HuH-7 (cell line): Measurements from ENCODE around the gene LEP.
"Not testable (repeated sequence)": the region's sequence is repeated elsewhere in the genome, so short reads cannot be mapped to it uniquely, and the experiment has no call there.

Experiments used
- DNase-seq: peaks from one replicate; pipeline ENCODE4 v3.0.0; 2011; ENCODE audit warnings: low spot score

The LEP gene

DNA sequence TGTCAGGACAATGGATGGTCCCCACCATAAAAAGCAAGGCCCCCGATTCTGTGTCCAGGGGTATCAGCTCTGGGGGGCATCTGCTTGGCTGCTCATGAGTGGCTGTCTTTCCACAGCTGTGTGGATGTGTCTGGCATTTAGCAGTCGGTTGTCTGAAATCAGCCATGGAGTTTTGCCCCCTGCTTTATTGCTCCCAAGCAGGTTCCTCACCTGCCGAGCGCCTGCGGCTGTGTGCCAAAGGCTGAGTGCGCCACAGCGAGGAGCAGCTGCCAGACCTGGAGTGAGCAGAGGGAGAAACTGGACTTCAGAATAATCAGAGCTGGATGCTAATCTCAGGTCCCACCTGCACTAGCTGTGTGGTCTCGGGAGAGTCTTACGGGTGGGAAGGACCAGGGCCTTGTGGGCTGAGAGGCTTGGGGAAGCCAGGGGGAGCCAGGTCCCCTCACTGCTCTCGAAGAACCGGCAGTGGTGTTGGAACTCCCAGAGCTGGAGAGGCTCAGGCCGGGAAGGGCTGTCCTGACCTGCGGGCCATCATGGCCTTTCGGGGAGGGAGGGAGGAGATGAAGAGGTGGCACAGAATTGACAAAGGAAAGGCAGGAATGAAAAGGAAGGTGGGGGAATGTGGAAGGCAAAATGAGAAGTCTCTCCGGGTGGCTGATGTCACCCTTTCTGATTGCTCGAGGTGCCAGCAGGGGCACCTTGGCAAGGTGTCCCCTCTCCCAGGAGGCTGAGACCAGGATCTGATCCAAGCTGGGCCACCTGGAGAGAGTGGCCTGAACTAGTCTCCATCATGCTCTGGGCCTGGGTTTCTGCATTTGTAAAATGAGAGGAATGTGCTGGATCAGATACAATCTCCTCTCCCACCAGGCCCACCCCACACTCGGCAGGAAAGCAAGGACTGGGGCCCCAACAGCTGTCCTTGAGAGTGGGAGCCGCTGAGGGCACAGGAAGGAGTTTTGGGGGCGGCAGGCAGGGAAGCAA is 30.2 kb upstream of the LEP start:
- DNase-seq: no peak

DNA sequence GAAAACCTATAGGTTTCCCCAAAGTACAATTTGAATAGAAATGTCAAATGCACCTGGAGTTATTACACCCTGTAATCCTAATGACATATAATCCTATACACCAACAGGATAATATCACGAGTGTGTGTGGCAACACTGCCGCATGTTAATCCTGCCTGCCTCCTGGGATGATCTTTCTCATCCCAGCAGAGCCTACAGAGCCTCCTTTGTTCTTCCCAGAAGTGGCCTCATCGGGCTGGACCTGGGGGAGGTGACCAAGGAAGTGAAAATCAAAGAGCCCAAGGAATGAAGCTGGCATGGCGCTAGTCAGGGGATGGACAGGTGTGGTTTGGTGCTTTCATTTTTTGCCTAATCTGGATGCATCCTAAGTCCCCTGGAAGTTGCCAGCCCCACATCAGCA is 29.5 kb upstream of the LEP start:
- no peak for DNase-seq

DNA sequence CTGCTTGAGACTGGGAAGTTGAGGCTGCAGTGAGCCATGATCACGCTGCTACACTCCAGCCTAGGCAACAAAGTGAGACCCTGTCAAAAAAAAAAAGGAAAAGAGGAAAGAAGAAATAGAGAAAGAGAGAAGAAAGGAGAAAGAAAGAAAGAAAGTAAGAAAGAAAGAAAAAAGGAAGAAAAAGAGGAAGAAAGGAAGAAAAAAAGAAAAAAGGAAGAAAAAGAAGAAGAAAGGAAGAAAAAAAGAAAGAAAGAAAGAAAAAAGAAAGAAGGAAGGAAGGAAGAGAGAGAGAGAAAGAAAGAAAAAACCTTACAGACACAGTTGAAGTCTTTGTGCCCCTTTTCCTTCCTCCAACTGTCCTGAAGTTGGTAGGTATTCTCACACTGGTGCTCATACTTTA is 26.6 kb upstream of the LEP start:
- no peak for DNase-seq

DNA sequence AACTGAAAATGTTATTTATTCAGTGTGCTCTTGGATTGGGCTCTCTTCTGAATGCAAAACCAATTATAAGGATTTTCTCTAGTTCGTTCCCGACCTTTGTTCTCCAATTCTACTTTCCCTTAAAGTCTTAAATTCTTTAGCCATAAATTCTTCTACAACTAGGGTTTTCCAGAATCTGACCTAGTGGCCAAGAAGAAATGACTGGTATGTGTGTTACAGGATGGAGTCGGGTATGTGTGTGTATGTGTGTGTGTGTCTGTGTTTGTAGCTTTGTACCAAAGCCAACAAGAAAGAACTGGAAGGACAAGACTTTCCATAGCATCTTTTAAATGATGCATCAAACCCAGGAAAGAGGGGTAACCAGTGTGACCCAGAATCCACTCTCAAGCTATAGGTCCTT is 25.8 kb upstream of the LEP start:
- DNase-seq: no peak

DNA sequence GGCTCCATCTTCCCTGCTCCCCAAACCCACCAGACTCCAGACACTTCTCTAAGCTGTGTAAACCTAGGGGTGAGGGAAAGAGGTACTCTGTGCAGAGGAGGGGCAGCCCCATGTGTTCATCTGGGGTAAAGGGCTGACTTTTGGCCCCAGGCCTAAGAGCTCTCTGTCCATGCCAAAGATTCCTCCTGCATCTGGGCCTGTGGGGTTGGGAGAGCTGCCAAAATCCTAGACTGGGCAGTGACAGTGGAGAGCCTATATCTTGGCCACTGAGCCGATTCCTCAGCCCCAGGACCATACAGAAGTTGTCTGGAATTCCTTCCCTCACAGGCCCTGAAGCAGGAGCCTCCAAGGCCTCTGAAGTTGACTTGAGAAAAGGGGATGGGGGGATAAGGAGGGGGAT is 25.3 kb upstream of the LEP start:
- DNase-seq: no peak

DNA sequence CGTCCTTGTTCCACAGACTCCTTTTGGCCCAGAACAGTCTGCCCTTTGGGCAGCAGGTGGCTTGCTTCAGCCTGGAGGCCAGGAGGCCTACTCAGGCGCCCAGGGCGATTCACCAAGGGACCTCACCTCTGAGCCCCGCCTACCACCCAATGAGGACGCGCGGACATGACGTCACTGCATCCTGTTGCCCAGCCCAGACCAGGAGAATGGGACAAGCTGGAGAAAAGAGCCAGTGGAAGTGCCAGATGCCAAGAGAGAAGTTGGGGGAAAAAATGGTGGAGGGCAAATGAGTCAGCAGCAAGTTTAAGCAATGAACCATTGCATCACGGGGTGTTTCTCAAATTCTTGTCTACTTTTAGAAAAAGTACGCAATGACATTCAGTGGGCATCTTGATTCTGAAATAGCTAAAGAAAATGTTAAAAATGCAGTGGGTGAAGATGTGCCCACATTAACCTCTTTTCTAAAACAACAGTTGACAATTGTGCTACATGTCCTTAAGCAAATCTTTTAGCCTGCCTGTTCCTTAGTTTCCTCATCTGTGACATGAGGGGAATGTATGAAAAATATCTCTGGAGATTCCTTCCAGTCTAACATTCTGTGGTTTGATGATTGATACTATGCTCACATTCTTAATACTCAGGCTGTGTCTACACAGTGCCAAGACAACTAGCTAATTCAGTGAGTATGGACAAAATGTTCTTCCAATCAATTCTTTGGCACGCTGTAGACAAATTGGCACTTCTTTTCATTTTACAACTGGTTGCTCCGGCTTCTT is 23.9 kb upstream of the LEP start:
- no peak for DNase-seq

DNA sequence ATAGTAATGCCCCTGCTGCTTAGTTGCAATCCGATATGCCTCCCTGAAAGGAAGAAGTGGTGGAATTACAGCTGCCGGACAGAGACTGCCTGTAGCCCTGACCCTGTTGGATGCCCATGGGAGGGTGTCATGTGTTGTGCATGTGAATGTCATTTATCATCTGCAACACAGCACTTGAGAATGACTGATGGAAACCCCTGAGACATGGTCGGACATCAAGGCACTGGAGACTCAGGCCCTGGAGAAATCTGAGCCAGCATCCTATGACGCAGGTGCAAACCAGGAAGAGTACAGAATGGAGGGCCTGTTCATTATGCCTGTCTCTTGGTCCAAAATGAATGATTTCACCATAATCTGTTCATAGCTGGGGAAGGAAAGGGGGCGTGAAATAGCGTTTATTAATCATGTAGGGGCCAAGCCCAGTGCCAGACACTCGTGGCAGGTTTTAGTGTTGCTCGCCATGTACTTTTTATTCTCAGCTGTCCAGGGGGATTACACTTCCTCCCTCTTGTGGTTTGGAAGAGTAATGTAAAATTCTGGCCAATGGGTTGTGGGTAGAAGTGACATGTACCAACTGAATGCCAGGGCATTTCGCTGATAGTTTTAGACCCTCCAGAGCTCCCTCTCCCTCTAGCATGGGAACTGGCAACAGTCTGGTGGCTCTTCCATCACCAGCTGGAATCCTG is 23.0 kb upstream of the LEP start:
- DNase-seq: no peak

DNA sequence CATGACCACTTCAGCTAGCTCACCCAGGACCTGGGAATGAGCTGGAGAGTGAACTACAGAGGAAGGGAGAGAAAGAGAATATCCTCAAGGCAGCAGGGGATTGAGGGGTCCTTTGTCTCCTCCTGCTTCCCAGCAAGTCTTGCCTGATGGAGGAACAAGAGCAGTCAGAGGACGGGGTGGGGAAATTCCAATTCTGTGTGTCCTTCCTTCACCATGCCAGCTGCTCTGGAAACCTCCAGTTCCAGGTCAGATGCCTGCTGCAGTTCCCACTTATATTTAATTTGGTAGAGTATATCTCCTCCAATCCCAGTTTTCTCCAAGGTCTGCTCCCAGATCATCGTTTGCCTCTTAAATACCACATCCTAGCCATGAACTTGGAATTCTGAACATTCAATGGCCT is 21.4 kb upstream of the LEP start:
- no peak for DNase-seq

DNA sequence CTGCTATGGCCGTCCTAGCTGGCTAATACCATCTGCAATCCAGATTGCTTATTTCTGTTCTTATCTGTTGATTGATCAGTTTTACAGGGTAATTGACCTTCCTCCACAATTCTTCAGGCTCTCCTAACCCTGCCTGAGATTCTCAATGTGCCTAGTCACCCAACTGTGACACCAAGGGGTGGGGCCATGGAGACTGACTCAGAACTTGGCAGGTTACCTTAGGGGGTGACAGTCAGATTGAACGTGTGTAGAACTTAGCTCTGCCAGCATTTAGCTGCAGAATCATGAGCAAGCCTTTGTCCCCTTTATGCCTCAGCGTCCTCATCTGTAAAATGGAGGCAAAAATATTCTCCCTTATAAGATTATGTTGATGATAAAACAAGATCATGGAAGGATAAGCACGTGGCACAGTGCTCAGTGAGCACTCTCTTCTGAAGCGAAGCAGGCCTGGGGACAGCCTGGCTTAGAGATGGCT is 19.1 kb upstream of the LEP start:
- DNase-seq: no peak

DNA sequence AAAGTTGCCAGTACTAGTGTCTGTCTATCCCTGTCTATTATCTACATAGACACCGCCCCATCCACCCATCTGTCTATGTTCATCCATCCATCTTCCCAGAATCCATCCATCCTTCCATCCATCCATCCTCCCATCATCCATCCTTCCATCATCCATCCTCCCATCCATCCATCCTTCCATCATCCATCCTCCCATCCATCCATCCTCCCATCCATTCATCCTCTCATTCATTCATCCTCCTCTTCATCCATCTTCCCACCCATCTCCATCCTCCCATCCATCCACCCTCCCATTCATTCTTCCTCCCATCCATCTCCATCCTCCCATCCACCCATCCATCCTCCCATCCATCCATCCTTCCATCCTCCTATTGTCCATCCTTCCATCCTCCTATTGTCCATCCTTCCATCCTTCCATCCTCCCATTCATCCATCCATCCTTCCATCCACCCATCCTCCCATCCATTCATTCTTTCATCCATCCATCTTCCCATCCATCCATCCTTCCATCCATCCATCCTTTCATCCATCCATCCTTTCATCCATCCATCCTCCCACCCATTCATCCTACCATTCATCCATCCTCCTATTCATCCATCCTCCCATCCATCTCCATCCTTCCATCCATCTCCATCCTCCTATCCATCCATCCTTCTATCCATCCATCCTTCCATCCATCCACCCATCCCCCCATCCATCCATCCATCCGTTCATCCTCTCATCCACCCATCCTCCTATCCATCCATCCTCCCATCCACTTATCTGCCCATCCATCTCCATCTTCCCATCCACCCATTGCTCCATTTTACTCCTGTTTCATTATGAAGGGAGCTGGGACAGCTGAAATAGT is 14.7 kb upstream of the LEP start:
- no peak for DNase-seq

DNA sequence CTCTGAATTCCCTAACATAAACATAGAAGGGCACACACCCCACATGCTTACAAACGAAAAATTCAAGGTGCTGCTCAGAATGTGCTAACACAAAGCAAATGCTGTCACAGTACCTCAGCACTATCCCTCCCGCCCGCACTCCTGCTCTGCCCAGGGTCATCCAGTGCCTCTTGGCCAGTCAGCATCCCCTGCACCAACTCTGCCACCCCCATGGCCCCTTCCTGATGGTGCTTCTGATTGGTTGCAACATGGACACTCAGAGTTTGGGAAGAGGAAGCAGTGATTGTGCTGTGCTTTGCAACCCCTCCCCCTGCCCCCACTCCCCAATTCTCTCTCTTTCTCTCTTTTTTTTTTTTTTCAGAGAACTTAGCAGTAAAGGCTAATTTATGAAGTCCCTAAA is 13.8 kb upstream of the LEP start:
- DNase-seq: no peak

DNA sequence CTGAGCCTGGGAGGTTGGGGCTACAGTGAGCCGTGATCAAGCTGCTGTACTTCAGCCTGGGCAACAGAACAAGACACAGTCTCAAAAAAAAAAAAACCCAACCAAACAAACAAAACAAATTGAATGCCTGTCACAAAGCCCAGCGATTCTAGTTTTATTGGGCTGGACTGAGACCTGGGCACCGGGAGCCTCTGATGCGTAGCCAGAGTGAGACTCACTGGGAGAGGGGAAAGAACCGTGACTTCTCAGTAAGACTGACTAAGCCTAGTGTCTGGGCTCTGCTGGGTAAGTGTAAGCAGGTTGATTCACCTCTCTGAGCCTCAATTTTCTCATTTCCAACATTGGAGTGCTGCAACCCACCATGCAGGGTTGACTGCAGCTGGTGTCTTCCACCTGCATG is 10.1 kb upstream of the LEP start:
- no peak for DNase-seq

DNA sequence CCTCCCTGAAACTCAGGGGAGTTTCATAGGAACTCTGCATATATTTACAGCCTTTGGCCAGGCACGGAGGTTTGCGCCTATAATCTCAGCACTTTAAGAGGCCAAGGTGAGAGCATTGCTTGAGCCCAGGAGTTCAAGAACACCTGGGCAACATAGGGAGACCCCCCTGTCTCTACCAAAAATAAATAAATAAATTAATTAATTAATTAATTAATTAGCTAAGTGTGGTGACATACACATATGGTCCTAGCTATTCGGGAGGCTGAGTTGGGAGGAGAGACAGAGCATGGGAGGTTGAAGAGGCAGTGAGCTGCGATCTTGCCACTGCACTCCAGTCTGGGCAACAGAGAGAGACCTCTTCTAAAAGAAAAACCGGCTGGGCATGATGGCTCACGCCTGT is 9.4 kb upstream of the LEP start:
- DNase-seq: no peak

DNA sequence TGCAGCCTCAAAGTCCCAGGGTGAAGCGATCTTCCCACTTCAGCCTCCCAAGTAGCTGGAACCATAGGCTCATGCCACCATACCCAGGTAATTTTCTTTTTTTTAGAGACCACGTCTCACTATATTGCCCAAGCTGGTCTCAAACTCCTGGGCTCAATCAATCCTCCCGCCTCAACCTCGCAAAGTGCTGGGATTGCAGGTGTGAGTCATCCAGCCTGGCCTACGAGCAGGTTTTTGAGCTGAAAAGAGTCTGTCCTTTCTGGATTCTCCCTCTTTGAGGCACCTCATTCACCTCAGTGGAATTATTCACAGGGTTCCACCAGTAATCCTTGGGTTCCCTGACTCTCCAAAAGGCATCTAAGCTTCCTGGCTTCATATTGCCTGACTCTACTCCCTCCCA is 7.6 kb upstream of the LEP start:
- DNase-seq: no peak

DNA sequence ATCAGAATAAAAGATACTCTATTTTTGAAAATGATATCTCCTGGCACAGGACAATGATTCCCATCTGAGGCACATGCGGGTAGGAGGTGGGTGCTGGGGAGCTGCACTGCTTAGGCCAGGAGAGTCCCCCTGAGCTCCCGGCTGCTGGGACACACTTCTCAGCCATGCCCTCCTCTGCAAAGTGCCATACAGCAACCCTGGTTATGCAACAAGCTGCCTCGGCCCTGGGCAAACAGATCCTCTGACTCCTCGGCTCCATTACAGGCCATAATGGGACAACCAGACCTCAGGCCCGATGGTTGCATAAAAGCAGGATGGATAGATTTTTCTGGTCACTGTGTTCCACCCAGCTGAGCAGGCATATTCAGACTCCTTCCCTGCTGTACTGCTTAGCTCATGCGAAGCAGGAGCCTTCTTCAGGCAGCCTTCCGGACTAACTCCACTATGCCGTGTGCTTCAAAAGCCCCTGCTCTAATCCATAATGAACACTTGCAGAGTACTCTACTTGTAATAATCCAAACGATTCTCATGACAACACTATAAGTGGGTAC is 6.5 kb upstream of the LEP start:
- no peak for DNase-seq

DNA sequence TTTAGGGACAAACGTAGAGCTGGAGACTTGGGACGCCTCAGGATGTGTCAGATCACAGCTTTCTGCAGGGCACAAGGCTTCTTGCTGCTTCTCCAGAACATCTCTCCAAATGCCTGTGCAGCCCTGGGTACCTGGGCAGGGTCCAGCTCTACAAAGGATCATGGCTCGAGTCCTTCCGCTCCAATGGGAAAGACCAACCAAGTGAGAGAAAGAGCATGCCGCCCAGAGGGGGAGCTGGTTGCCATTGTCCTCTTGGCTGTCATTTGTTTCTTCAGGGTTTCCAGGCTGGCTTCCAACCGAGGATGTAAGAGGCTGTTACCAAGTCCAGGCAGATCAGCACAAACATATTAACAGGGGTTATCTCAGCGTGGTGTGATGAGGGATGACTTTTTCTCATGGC is 5.6 kb upstream of the LEP start:
- no peak for DNase-seq

DNA sequence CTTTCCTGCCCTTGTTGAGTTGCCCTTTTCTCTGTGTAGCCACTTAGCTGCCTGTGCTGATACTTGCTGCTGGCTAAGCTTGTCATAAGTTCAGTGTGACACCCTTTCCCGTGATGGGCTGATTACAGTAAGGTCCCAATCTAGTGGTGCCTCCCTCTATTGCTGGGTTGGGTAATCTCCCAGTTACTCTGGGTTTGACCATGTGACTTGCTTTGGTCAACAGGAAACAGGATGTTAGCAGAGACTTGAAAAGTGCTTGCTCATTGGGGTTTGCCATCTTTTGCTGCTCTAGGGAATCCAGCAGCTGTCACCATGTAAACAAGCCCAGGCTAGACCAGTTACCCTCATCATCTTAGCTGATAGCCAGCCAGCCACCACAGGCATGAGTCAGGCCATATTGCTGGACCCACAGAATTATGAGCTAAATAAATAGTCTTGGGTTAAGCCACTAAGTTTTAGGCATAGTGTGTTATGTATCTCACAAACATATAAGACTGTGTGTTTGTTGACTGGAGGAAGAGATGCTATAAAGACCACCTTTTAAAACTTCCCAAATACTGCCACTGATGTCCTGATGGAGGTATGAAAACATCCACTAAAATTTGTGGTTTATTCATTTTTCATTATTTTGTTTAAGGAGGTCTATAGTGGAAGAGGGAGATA is 4.0 kb upstream of the LEP start:
- DNase-seq: no peak

DNA sequence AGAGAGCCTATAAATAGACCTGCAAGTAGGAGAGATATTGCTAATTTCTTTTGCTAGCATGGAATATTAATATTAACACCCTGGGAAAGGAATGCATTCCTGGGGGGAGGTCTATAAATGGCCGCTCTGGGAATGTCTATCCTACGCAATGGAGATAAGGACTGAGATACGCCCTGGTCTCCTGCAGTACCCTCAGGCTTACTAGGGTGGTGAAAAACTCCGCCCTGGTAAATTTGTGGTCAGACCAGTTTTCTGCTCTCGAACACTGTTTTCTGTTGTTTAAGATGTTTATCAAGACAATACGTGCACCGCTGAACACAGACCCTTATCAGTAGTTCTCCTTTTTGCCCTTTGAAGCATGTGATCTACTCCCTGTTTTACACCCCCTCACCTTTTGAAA is 1.9 kb upstream of the LEP start:
- not testable (repeated sequence) for DNase-seq

DNA sequence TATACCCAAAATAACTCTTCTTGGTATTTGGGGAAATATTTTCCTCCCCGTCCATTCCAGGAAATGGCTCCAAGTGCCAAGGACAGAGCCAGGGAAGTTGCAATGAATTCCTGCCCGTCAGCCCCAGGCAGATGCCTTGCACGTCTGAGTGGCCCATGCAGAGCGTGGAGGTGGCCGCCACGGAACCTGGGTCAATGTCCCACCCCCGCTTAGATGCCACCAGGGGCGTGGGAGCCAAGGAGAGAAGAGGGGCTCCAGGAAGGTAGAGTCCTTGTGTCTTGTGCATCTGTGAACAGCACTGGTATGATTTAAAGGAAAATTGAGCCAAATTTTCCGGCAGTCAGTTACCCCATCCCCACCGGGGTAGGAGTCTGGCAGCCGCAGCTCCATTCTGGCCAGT is 1.6 kb downstream of the LEP start:
- no peak for DNase-seq

DNA sequence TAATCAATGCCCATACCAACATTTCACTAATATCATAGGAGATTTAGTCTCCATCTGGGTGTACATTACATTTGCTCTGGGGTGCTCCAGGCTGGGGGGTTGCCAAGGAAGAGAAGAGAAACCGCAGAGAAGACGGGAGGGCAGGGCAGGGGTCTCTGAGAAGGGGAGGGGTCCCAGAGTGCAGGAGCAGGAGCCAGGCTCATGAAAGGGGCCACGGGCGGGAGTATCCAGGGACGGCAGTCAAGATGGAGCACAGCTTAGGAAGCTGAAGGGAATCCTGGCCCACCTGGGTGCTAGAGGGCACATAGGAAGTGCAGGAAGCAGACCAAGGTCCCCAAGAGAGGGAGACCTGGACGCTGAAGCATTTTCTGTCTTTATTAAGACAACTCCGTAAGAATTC is 2.2 kb downstream of the LEP start:
- DNase-seq: no peak

DNA sequence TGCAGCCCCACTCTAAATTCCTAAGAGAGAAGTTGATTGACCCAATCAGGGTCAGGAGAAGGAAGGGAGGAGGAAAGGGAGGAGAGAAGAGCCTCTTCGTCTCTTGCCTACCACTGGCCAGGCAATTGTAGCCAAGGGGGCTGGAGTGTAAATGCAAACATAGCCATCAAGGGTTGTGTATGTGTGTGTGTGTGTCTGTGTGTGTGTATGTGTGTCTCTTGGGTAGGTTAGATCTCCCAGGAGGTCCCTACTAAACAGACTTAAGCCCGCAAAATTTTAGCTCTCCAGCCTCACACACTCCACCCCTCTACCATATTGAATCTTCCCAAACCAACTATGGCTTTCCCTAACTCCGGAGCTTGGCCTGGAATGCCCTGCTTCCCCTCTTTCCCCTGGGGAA is 3.8 kb downstream of the LEP start:
- no peak for DNase-seq
